GM19324 (cell line): ENCODE measurements around the gene STK17A.
A peak's percentile ranks its signal among the peaks of the same experiment; 100 is the strongest.

ENCODE experiments used
- ATAC-seq: cut with Tn5 transposase; IDR thresholded peaks from one replicate; pipeline ENCODE4 v1.9.1; 2021; ENCODE audit warnings: mild to moderate bottlenecking, moderate library complexity; ENCODE audit not compliant: unreplicated experiment, low FRiP score

Gene STK17A

GRCh38 chr7:43629857-43630256 lies 46.9 kb downstream of the STK17A start:
- no peak for ATAC-seq

- ATAC-seq: no peak
Measured at GRCh38 chr7:43630482-43630881, 47.6 kb downstream of the STK17A start.

- no peak for ATAC-seq
Measured at GRCh38 chr7:43631559-43631958, 48.7 kb downstream of the STK17A start.

GRCh38 chr7:43632746-43633145 lies 49.8 kb downstream of the STK17A start:
- ATAC-seq: no peak

GRCh38 chr7:43634384-43634783 lies 51.5 kb downstream of the STK17A start:
- ATAC-seq: no peak

- no peak for ATAC-seq
Measured at GRCh38 chr7:43636093-43636492, 53.2 kb downstream of the STK17A start.

GRCh38 chr7:43637114-43637806 lies 54.4 kb downstream of the STK17A start:
- no peak for ATAC-seq

GRCh38 chr7:43639858-43640491 lies 57.1 kb downstream of the STK17A start:
- no peak for ATAC-seq

- no peak for ATAC-seq
Measured at GRCh38 chr7:43640679-43641078, 57.8 kb downstream of the STK17A start.

- no peak for ATAC-seq
Measured at GRCh38 chr7:43642897-43643630, 60.2 kb downstream of the STK17A start.

- ATAC-seq: no peak
Measured at GRCh38 chr7:43643846-43644245, 60.9 kb downstream of the STK17A start.

- ATAC-seq: no peak
Measured at GRCh38 chr7:43645699-43646226, 62.9 kb downstream of the STK17A start.

- ATAC-seq: no peak
Measured at GRCh38 chr7:43646603-43647338, 63.9 kb downstream of the STK17A start.

- no peak for ATAC-seq
Measured at GRCh38 chr7:43647339-43647672, 64.4 kb downstream of the STK17A start.

- no peak for ATAC-seq
Measured at GRCh38 chr7:43647673-43648472, 65.0 kb downstream of the STK17A start.

- peak; percentile 65 for ATAC-seq
Measured at GRCh38 chr7:43648473-43649406, 65.8 kb downstream of the STK17A start.

GRCh38 chr7:43649755-43650274 lies 66.9 kb downstream of the STK17A start:
- peak; percentile 70 for ATAC-seq

GRCh38 chr7:43650457-43651052 lies 67.6 kb downstream of the STK17A start:
- ATAC-seq: no peak
